Activated CD4-positive, alpha-beta memory T cell treated with anti-CD3 and anti-CD28 coated beads, Interleukin-2, amount 10 ng/mL, durations not matched to agents 7 days and 5 days (primary cell): Measurements from ENCODE around the gene FUOM. TPM values are rescaled to one million over a fixed set of nuclear protein-coding genes. Genes with fewer than 3 reads are reported as not detected.

Source experiments
- CTCF ChIA-PET: fragments of 350-600 bp; sonication (Branson Sonifier 250); formaldehyde crosslinking; loops from one replicate; lab custom pipeline; 2021; ENCODE audit warnings: antibody characterized with exemption, inconsistent platforms; lab: Charles Lee
- POLR2A ChIA-PET: fragments of 350-600 bp; sonication (Branson Sonifier 250); formaldehyde crosslinking; loops from one replicate; lab custom pipeline; 2021; ENCODE audit warnings: antibody characterized with exemption; lab: Charles Lee
- DNase-seq: peaks from one replicate; pipeline ENCODE4 v3.0.0-alpha.2; 2020
- H3K27ac Mint-ChIP-seq: one replicate; pipeline ENCODE4 v1.8.0; 2021; ENCODE audit warnings: mild to moderate bottlenecking, mixed read lengths
- H3K27me3 Mint-ChIP-seq: one replicate; pipeline ENCODE4 v1.8.0; 2021; ENCODE audit warnings: mixed read lengths
- H3K36me3 Mint-ChIP-seq: one replicate; pipeline ENCODE4 v1.8.0; 2021; ENCODE audit warnings: low read depth, mixed read lengths
- H3K4me1 Mint-ChIP-seq: one replicate; pipeline ENCODE4 v1.8.0; 2021; ENCODE audit warnings: mixed read lengths
- H3K4me3 Mint-ChIP-seq: one replicate; pipeline ENCODE4 v1.8.0; 2021; ENCODE audit warnings: mild to moderate bottlenecking, mixed read lengths
- H3K9me3 Mint-ChIP-seq: one replicate; pipeline ENCODE4 v1.8.0; 2021; ENCODE audit warnings: mixed read lengths
- total RNA-seq, 2 experiments: library from RNA; stranded (reverse); gene quantifications; one replicate each; pipeline ENCODE4 v1.2.3, GENCODE V29; 2021

Gene FUOM
- total RNA-seq, 2 experiments from 2014 or later: 11.2 to 11.4 TPM

- H3K27me3 Mint-ChIP-seq: no peaks in the 10 kb centered on the region
- DNase-seq: peak; percentile 91
- H3K27ac Mint-ChIP-seq: peak overlapping the region; percentile 98
- no peaks in the 10 kb centered on the region for H3K9me3 Mint-ChIP-seq
- peaks cover 29% of the 10 kb centered on the region for H3K4me1 Mint-ChIP-seq
- POLR2A ChIA-PET: interaction anchor here (0.7 to 2.2 kb wide), 10 partner anchors 9 to 83 kb away, joined by 3 to 18 read pairs (median 5); no protein-coding TSS in a partner anchor
- peaks cover 25% of the 10 kb centered on the region for H3K36me3 Mint-ChIP-seq
- H3K4me3 Mint-ChIP-seq: peak overlapping the region; percentile 95
- CTCF ChIA-PET: interaction anchor here (0.6 to 2.2 kb wide), 13 partner anchors 14 to 165 kb away, joined by 3 to 19 read pairs (median 6); partner anchors contain the start of gene ADAM8
Measured at GRCh38 chr10:133307776-133308420, 49.9 kb downstream of the FUOM start.

GRCh38 chr10:133306941-133307379, 50.9 kb downstream of the FUOM start:
- ChIA-PET POLR2A (interaction anchor here (1.1 to 2.2 kb wide), 6 partner anchors 8 to 48 kb away, joined by 3 to 18 read pairs (median 5); no protein-coding TSS in a partner anchor), CTCF (interaction anchor here (1.1 to 2.2 kb wide), 10 partner anchors 8 to 145 kb away, joined by 3 to 19 read pairs (median 6); partner anchors contain the start of gene ADAM8)
- H3K27ac Mint-ChIP-seq: peak overlapping the region; percentile 98
- peak overlapping the region; percentile 37 for H3K4me3 Mint-ChIP-seq
- no peak for DNase-seq
- H3K27me3 Mint-ChIP-seq: no peaks in the 10 kb centered on the region
- H3K4me1 Mint-ChIP-seq: peaks cover 29% of the 10 kb centered on the region
- H3K9me3 Mint-ChIP-seq: no peaks in the 10 kb centered on the region
- H3K36me3 Mint-ChIP-seq: peaks cover 24% of the 10 kb centered on the region

- Mint-ChIP-seq H3K27me3 (no peaks in the 10 kb centered on the region), H3K4me3 (no peak overlapping the region), H3K27ac (no peak overlapping the region), H3K4me1 (peaks cover 29% of the 10 kb centered on the region), H3K9me3 (no peaks in the 10 kb centered on the region), H3K36me3 (peaks cover 23% of the 10 kb centered on the region)
- DNase-seq: no peak
- CTCF ChIA-PET: interaction anchor here (1.1 kb wide), 1 partner anchor 9 kb away, joined by 3 read pairs; no protein-coding TSS in a partner anchor
- POLR2A ChIA-PET: no interaction called here
Measured at GRCh38 chr10:133306097-133306476, 51.7 kb downstream of the FUOM start.

Other genes starting within 250 kb of the FUOM start
- 1 to 10 TPM in 1 of 2 experiments, under 1 TPM in 1; 0.55 to 1.2 TPM for gene KNDC1, start 197.8 kb downstream of the FUOM start, total RNA-seq
- gene UTF1, start 127.8 kb downstream of the FUOM start, total RNA-seq: not detected
- gene VENTX, start 120.2 kb downstream of the FUOM start, total RNA-seq: not detected
- gene ADAM8, start 81.2 kb downstream of the FUOM start, total RNA-seq: 100 to 1,000 TPM; 206 to 207 TPM
- gene TUBGCP2, start 49.1 kb downstream of the FUOM start, total RNA-seq: 10 to 100 TPM; 52.3 to 58.2 TPM
- gene ZNF511, start 49.1 kb downstream of the FUOM start, total RNA-seq: 10 to 100 TPM; 45.7 to 52.7 TPM
- gene CALY, start 21.1 kb downstream of the FUOM start, total RNA-seq: not detected
- gene PRAP1, start 10.6 kb downstream of the FUOM start, total RNA-seq: not detected
- 10 to 100 TPM; 31.3 to 31.6 TPM for gene ECHS1, start 15.3 kb upstream of the FUOM start, total RNA-seq
- gene PAOX, start 21.2 kb upstream of the FUOM start, total RNA-seq: 1 to 10 TPM; 5.9 to 7.8 TPM
- gene MTG1, start 36.1 kb upstream of the FUOM start, total RNA-seq: 10 to 100 TPM; 41.7 to 42.2 TPM
- gene SPRN, start 66.6 kb upstream of the FUOM start, total RNA-seq: not detected
- gene SCART1, start 95.9 kb upstream of the FUOM start, total RNA-seq: 10 to 100 TPM; 15.3 to 15.4 TPM
- gene CYP2E1, start 169.3 kb upstream of the FUOM start, total RNA-seq: under 1 TPM; 0.43 to 0.76 TPM
- gene SYCE1, start 207.6 kb upstream of the FUOM start, total RNA-seq: under 1 TPM in 1 of 2 experiments, not detected in 1; 0.13 TPM